Colonic mucosa (tissue), 4 donors: ENCODE measurements around the gene SLC6A19. TPM values are rescaled to one million over a fixed set of nuclear protein-coding genes. Genes with fewer than 3 reads are reported as not detected.

ENCODE experiments used
- DNase-seq: peaks from one replicate; pipeline ENCODE4 v3.0.0-alpha.2; 2020
- H3K27ac ChIP-seq: fragments of 200-600 bp; one replicate; pipeline ENCODE4 v1.8.0; 2021
- H3K27me3 ChIP-seq: fragments of 200-600 bp; one replicate; pipeline ENCODE4 v1.8.0; 2021
- H3K36me3 ChIP-seq: fragments of 200-600 bp; one replicate; pipeline ENCODE4 v1.8.0; 2021
- H3K4me1 ChIP-seq: fragments of 200-600 bp; one replicate; pipeline ENCODE4 v1.8.0; 2021; ENCODE audit warnings: mild to moderate bottlenecking
- H3K4me3 ChIP-seq: fragments of 200-600 bp; one replicate; pipeline ENCODE4 v1.8.0; 2021
- H3K9ac ChIP-seq, 2 donors: one replicate each; pipeline ENCODE4 v1.7.0; 2013; ENCODE audit warnings: control low read depth in 2 of 2, low read depth in 2 of 2, low read length in 2 of 2
- H3K9me3 ChIP-seq: fragments of 200-600 bp; one replicate; pipeline ENCODE4 v1.8.0; 2021
- CTCF ChIP-seq: fragments of 200-600 bp; IDR thresholded peaks from one replicate; pipeline ENCODE4 v1.8.0; 2022; ENCODE audit warnings: antibody characterized with exemption, mild to moderate bottlenecking
- intact Hi-C: fragments of 100-400 bp; cut with DNase I; formaldehyde crosslinking; loops from one replicate; pipeline ENCODE4 v1.14.1; 2022
- total RNA-seq, 2 donors: library from RNA; stranded (reverse); fragmentation: NEBNext Ultra II Directional in 1 of 2; extraction: Animal tissue kit (Norgen Biotek cat#: 25700) in 1 of 2; gene quantifications; one replicate each; pipeline ENCODE4 v1.2.1, GENCODE V29; 2021
- donor health status: healthy.
- donor health status: DM: no; HTN: no; CAD: no.
- donor health status: DM: no; HTN: no; CAD: no.

SLC6A19 gene
- total RNA-seq, 2 donors from 2014 or later, result 0.67 to 56.2 TPM

GRCh38 chr5:1182633-1183423 is 18.6 kb upstream of the SLC6A19 start:
- Histone ChIP-seq H3K4me3 (no peak overlapping the region), H3K4me1 (peaks cover 9% of the 10 kb centered on the region), H3K9me3 (no peaks in the 10 kb centered on the region), H3K27me3 (no peaks in the 10 kb centered on the region), H3K27ac (peak overlapping the region; percentile 17), H3K36me3 (no peaks in the 10 kb centered on the region), H3K9ac (peak overlapping the region in 1 of 2 donors; percentile 55)
- no peak for TF ChIP-seq CTCF
- intact Hi-C loops, result no loop called here
- DNase-seq, result peak; percentile 78

GRCh38 chr5:1183424-1184162 is 17.8 kb upstream of the SLC6A19 start:
- Histone ChIP-seq H3K4me3 (no peak overlapping the region), H3K27me3 (no peaks in the 10 kb centered on the region), H3K9me3 (no peaks in the 10 kb centered on the region), H3K9ac (peak overlapping the region in 1 of 2 donors; percentile 55), H3K36me3 (no peaks in the 10 kb centered on the region), H3K27ac (no peak overlapping the region), H3K4me1 (peaks cover 9% of the 10 kb centered on the region)
- peak; percentile 50 for DNase-seq
- no peak for TF ChIP-seq CTCF
- intact Hi-C loops, result no loop called here

- Histone ChIP-seq H3K4me1 (peaks cover 9% of the 10 kb centered on the region), H3K27me3 (no peaks in the 10 kb centered on the region), H3K36me3 (no peaks in the 10 kb centered on the region), H3K9me3 (no peaks in the 10 kb centered on the region), H3K4me3 (no peak overlapping the region), H3K9ac (no peak overlapping the region), H3K27ac (no peak overlapping the region)
- TF ChIP-seq CTCF, result no peak
- no peak for DNase-seq
- intact Hi-C loops, result no loop called here
These were observed 17.3 kb upstream of the SLC6A19 start for GRCh38 chr5:1184163-1184470.

GRCh38 chr5:1184481-1184880 is 16.9 kb upstream of the SLC6A19 start:
- intact Hi-C loops, result no loop called here
- peak; percentile 15 for DNase-seq
- Histone ChIP-seq H3K27ac (no peak overlapping the region), H3K9ac (no peak overlapping the region), H3K4me1 (peaks cover 9% of the 10 kb centered on the region), H3K4me3 (no peak overlapping the region), H3K36me3 (no peaks in the 10 kb centered on the region), H3K9me3 (no peaks in the 10 kb centered on the region), H3K27me3 (no peaks in the 10 kb centered on the region)
- no peak for TF ChIP-seq CTCF

GRCh38 chr5:1185038-1185627 is 16.3 kb upstream of the SLC6A19 start:
- Histone ChIP-seq H3K27ac (no peak overlapping the region), H3K4me1 (peaks cover 9% of the 10 kb centered on the region), H3K27me3 (peaks cover 2% of the 10 kb centered on the region), H3K9me3 (no peaks in the 10 kb centered on the region), H3K4me3 (no peak overlapping the region), H3K36me3 (no peaks in the 10 kb centered on the region), H3K9ac (no peak overlapping the region)
- intact Hi-C loops, result no loop called here
- no peak for TF ChIP-seq CTCF
- DNase-seq, result peak; percentile 16
